ENCODE measurements around the gene SCUBE1.

Gene SCUBE1

GRCh38 chr22:43376765-43377547 lies 33.8 kb upstream of the SCUBE1 start:
- no peak for DNase-seq (ENCODE audit: low spot score)
- no peak overlapping the region for H3K27ac ChIP-seq
- no peak overlapping the region for H3K4me3 ChIP-seq
- TF ChIP-seq, protein P1, sequence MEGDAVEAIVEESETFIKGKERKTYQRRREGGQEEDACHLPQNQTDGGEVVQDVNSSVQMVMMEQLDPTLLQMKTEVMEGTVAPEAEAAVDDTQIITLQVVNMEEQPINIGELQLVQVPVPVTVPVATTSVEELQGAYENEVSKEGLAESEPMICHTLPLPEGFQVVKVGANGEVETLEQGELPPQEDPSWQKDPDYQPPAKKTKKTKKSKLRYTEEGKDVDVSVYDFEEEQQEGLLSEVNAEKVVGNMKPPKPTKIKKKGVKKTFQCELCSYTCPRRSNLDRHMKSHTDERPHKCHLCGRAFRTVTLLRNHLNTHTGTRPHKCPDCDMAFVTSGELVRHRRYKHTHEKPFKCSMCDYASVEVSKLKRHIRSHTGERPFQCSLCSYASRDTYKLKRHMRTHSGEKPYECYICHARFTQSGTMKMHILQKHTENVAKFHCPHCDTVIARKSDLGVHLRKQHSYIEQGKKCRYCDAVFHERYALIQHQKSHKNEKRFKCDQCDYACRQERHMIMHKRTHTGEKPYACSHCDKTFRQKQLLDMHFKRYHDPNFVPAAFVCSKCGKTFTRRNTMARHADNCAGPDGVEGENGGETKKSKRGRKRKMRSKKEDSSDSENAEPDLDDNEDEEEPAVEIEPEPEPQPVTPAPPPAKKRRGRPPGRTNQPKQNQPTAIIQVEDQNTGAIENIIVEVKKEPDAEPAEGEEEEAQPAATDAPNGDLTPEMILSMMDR (IDR thresholded peaks at IDR 0.05), result no peak

DNA sequence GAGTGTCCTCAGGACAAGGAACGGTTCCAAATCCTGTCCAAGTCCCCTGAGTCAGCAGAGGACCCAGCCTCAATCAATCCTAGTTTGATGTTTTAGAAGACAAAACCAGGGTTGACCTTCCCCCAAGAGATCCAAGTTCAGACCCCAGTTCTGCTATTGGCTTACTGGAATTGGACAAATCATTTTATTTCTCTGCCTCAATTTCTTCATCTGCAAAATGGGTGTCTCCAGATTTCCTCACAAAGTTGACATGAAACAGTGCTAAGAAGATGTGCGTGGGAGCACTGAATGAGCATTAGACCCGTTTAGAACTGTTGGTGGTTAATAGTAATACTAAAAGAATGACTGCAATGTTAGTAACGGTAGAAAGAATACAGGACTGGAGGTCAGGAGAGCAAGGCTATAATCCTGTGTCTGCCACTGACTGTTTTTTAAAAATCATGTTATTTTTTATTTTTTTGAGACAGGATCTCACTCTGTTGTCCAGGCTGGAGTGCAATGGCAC lies 32.8 kb upstream of the SCUBE1 start:
- Histone ChIP-seq H3K4me3 (no peak overlapping the region), H3K27ac (no peak overlapping the region)
- no peak for DNase-seq (ENCODE audit: low spot score)
- TF ChIP-seq, protein P1 (IDR thresholded peaks at IDR 0.05), result no peak

DNA sequence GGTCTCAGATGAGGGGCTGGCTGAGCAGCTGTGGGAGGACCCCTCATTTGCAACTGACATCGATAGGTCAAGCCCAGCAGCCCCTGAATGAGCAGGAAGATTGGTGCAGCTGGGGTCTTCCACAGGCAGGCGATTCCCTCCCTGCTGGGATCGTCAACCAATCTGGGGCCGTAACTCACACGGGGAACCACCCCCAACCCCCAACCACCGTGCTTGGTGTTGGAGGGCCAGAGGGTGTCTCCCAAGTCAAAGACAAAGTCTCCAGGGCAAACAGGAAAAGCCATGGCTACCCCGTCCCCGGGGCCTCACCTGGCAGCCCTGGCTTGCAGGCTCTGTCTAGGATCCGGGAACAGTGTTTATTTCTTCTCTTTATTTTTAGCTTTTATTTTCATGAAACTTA lies 26.9 kb upstream of the SCUBE1 start:
- Histone ChIP-seq H3K4me3 (no peak overlapping the region), H3K27ac (no peak overlapping the region)
- TF ChIP-seq, protein P1 (IDR thresholded peaks at IDR 0.05), result no peak
- no peak for DNase-seq (ENCODE audit: low spot score)

GRCh38 chr22:43365715-43366440 lies 22.7 kb upstream of the SCUBE1 start:
- DNase-seq (ENCODE audit: low spot score), result no peak
- H3K4me3 ChIP-seq, result no peak overlapping the region
- TF ChIP-seq, protein P1 (IDR thresholded peaks at IDR 0.05), result no peak
- no peak overlapping the region for H3K27ac ChIP-seq

DNA sequence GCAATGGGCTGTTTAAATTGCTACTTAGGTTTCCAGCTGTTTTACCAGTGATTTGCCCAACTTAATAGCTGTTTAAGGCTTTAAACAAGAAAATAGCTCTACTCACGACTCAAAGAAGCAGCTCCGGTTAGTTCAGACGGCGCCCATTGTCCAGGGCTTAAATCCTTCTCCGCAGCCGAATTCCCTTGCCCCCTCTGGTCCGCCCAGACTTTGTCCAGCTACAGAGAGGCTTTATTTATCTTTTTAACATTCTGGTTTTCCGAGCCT lies 20.9 kb upstream of the SCUBE1 start:
- H3K4me3 ChIP-seq, result no peak overlapping the region
- DNase-seq (ENCODE audit: low spot score), result no peak
- TF ChIP-seq, protein P1 (IDR thresholded peaks at IDR 0.05), result no peak
- H3K27ac ChIP-seq, result no peak overlapping the region

DNA sequence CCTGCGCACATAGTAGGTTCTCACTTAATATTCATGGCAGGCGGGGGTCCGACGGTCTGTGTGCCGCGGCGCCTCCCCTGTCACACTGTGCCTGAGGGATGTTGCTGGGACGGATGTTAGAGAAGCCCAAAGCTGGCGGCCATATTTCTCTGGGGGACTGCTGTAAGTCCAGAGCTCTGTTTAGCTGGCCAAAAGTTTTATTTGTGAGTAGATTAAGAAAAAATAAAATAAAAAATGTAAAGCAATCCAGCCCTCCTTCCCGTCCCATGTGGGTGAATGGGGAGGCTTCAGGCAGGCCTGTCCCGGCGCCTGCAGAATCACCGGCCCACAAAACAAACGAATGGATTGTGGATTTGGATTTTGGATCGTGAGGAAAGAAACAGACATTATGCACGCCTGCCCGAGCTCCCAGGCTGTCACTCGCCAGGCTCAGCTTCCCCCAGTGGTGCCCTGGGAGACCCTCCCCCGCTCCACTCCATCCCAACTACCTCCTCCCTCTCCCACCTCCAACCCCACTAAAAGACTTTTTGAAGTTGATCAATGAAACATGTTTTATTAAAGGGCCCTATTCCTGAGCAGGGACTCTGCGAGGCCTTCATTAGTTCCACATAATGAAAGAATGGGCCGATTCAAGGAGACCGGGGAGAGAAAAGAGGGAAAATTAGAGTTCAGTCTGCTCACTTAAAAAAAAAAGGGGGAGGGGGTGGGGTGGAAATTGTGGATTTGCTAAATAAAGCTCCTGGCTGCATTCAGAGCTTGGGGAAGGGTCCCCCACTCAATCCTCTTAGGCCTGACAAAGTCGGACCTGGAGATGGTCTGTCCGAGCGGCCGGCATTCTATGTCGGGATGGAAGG lies 20.4 kb upstream of the SCUBE1 start:
- Histone ChIP-seq H3K27ac (no peak overlapping the region), H3K4me3 (no peak overlapping the region)
- no peak for DNase-seq (ENCODE audit: low spot score)
- TF ChIP-seq, protein P1 (IDR thresholded peaks at IDR 0.05), result no peak

Measured in coronary artery (tissue), 2 donors.